NCI-H345 treated with DMSO at 0.1 percent for 48 hours (cell line): Measurements from ENCODE around the gene STAG1.
"Not testable (repeated sequence)": the region's sequence is repeated elsewhere in the genome, so short reads cannot be mapped to it uniquely, and the experiment has no call there.

Source experiments
- DNase-seq: peaks from one replicate; lab custom pipeline; 2025; ENCODE audit not compliant: unreplicated experiment; lab: John Stamatoyannopoulos, UW

The STAG1 gene

DNA sequence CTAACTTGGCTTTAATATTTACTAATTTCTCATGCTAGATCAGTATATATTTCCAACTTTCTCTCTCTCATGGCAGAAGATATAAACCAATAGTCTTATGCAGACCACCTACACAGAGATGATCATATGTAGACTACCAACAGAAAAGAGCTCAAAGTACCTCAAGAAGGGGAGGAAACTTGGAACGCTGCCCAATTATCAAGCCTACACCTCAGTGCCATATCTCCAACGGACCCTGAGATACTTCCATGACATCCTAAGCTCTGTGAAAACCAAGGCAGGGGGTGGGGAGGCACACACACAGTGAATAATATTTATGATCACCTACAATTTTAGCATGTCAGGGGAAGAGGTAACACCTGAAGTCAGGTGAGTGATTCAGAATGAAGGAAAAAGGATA is 100.6 kb downstream of the STAG1 start:
- DNase-seq, result no peak

- no peak for DNase-seq
These were observed 101.7 kb downstream of the STAG1 start for GRCh38 chr3:136650461-136650860.

DNA sequence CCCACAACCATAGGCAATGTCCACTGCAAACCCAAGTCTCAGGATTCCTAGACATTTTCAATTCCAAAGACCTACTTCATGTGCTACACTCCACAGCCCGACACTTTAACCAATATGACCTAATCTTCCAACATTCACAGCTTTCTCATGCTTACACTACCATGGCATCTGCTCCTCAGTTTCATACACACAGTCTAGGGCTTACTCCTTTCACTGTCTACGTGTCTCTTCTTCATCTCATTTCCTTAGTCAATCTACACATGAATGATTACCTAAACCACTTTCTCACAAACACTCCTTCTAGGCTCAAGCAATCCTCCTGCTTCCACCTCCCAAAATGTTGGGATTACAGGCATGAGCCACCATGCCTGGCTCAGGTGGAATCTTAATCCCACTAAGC is 106.3 kb downstream of the STAG1 start:
- no peak for DNase-seq

DNA sequence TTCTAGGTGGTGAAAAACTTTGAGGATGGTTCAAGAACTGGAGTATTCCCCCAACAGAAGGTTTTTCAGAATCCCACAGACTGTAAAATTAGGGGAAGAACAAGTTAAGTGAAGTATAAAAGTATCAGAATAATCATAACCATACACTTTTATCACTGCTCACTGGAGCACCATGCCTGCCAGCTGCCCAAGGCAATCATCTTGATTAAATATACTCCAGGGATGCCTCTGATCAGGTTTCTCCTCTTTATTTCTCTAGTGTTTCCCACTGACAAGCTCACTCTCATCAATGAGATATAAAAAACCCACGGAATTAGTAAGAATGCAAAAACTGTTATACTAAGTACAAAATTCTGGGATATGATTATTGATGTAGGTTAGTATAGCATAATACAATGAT is 108.0 kb downstream of the STAG1 start:
- DNase-seq, result no peak

DNA sequence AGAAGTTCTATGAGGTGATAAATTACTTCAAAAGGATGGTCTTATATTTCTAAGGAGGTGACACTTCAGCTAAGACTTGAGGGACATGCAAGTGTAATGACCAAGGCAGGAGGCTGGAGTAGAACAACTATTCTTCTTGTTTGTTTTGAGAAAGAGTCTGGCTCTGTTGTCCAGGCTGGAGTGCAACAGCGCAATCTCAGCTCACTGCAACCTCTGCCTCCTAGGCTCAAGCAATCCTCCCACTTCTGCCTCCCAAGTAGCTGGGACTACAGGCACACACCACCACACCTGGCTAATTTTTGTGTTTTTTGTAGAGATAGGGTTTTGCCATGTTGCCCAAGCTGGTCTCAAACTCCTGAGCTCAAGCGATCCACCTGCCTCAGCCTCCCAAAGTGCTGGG is 108.8 kb downstream of the STAG1 start:
- DNase-seq, result not testable (repeated sequence)

- DNase-seq, result no peak
These were observed 109.5 kb downstream of the STAG1 start for GRCh38 chr3:136642711-136643110.

DNA sequence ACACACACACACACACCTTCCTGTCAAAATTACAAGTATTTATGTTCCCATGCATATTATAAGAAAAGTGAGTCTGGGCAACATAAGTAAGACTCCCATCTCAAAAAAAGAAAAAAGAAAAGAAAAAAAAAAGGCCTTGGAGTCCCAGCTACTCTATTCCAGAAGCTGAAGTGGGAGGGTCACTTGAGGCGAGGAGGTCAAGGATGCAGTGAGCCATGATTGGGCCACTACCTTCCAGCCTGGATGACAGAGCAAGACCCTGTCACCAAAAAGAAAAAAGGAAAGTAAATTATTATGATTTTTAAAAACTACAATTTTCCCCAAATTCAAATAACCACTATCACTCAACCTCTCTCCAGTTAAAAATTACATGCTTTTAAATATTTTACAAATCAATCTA is 113.1 kb downstream of the STAG1 start:
- no peak for DNase-seq

DNA sequence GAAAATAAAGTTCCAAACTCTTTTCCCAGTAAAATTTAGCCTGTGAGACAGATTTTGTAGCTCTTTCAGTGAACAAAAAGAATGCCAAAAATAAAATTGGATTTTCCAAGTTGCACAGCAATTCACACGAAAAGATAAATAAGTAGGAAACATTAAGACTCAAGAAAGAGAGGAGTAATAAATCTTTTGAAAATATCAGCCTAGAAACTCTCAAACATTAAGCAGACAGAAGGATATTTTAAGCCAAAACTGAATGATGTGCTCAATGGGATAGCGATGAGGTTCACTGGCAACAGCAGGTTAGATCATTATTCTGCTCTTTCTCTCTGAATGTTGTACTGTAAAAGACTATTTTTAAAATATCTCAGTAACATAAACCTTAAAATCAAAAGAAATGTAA is 115.0 kb downstream of the STAG1 start:
- no peak for DNase-seq

GRCh38 chr3:136634821-136635220 is 117.4 kb downstream of the STAG1 start:
- DNase-seq, result no peak

- no peak for DNase-seq
These were observed 119.5 kb downstream of the STAG1 start for GRCh38 chr3:136632625-136633081.

DNA sequence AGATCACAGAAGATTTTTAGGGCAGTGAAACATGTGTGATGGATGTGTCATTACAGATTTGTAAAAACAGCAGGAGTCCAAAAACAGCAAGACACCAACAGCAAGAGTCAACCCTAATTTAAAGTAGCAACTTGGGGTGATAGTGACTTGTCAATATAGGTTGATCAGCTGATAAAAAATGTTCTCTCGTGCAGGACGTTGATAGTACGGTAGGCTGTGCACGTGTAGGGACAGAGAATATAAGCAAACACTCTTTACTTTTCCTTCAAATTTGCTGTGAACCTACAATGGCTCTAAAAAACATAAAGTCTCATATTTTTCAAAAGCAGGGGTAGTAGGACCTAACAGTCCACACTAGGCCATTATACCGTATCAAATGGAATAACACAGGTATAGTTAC is 120.8 kb downstream of the STAG1 start:
- no peak for DNase-seq

DNA sequence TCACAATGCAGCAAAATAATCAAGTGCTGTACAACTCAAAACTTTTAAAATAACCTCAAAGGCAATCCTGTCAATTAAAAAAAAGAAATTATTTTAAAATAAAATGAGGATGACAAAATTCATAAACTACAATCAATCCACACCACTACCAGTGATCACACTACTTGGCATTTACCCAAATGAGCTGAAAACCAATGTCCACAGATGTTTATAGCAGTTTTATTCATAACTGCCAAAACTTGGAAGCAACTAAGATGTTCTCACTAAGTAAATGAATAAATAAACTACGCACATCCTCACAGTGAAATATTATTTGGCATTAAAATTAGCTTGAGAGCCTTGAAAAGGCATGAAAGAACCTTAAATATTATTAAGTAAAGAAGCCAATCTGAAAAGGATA is 121.3 kb downstream of the STAG1 start:
- no peak for DNase-seq

DNA sequence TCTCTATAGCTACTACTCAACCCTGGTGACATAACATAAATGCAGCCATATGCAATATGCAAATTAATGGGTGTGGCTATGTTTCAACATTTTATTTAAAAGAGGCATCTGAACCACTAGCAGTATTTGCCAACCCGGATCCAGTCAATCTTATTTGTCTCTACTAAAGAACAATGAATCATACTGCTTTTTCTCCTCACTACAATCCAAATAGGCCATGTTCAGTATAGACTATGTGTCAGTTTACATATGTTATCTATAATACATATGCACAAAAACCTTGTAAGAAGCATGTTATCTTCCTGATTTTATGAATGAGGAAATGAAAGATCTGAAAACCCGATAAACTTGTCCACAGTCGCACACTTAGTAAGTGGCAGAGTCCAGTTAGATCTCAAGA is 125.7 kb downstream of the STAG1 start:
- DNase-seq, result no peak

- no peak for DNase-seq
These were observed 127.0 kb downstream of the STAG1 start for GRCh38 chr3:136624894-136625815.

DNA sequence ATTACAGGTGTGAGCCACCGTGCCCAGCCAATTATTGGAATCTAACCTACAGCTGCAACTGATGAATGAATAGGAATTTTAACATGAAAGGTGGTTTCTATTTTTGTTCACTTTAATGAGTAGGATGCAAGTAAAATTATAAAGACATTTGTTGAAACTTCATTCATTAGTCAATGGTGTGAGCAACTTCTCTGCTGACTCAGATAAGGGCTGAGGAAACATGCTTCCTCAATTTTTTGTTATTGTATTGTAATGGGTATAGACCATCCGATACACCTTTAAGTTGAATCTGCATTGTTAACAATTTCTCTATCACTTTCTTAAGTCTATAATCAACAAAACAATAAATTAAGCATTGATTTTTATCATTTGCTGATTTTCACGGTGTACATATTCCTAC is 127.8 kb downstream of the STAG1 start:
- DNase-seq, result no peak

- no peak for DNase-seq
These were observed 130.6 kb downstream of the STAG1 start for GRCh38 chr3:136621628-136622027.

GRCh38 chr3:136620436-136620835 is 131.7 kb downstream of the STAG1 start:
- DNase-seq, result no peak

- DNase-seq, result not testable (repeated sequence)
These were observed 134.1 kb downstream of the STAG1 start for GRCh38 chr3:136617969-136618525.

DNA sequence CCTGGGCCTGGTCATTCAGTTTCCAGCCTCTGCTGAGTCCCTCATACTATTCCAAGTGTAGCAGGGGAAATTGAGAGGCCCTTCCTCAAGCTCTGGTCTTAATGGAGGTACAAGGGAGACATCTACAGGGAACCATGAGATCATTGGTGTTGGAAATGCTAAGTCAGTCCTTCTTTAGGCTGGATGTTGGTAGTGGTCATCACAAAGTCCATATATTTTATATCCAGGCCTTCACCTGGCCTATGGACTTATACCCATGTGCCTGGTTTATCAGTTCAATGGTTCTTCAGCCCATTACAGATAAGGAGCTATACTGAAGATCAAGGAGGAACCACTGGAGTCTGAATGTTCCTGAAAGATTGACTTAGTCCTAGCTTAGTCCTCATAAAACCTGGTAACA is 135.0 kb downstream of the STAG1 start:
- DNase-seq, result no peak

GRCh38 chr3:136612512-136612911 is 139.7 kb downstream of the STAG1 start:
- DNase-seq, result no peak

DNA sequence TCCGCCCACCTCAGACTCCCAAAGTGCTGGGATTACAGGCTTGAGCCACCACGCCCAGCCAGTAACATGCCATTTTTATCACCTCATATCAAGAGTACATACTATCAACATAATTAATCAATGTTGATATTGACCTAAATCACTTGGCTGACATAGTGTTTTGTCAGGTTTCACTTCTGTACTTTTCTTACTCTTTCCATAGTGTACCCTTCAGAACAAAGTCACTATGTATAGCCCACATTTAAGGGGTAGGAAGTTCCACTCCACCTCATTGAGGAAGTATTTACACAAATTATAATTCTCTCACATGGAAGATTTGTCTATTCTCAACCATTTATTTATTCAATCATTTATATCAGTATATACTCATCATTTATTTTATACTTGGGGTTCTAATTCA is 145.2 kb downstream of the STAG1 start:
- no peak for DNase-seq

GRCh38 chr3:136606216-136606615 is 146.0 kb downstream of the STAG1 start:
- DNase-seq, result not testable (repeated sequence)

DNA sequence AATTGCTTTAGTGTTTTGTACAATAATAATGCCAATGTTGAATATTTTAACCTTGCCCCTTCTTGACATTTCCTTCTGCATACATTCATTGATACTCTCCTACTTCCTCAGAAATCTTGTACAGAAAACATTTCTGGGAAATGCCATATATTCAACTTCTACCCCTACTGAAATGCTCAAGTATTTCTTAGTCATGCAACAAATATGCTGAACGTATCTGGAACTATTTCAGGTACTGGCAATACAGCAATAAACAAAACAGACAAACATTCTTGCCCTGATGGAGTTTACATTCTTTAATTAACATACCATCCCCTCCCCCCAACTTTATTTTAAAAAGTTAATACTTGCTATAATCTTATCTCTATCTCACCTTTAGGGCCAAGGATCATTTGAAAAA is 147.2 kb downstream of the STAG1 start:
- DNase-seq, result no peak
